Stimulated activated CD8-positive, alpha-beta memory T cell treated with anti-CD3 and anti-CD28 coated beads, Interleukin-15, amount 100 ng/mL, for 24 hours (primary cell): Measurements from ENCODE around the gene STARD9.
"Not testable (repeated sequence)": the region's sequence is repeated elsewhere in the genome, so short reads cannot be mapped to it uniquely, and the experiment has no call there.

Experiments used
- DNase-seq: peaks from one replicate; pipeline ENCODE4 v3.0.0-alpha.2; 2020; ENCODE audit warnings: low read depth

The STARD9 gene

GRCh38 chr15:42590619-42591237 lies 15.3 kb downstream of the STARD9 start:
- no peak for DNase-seq

GRCh38 chr15:42591238-42591934 lies 16.0 kb downstream of the STARD9 start:
- no peak for DNase-seq

GRCh38 chr15:42592716-42593115 lies 17.3 kb downstream of the STARD9 start:
- no peak for DNase-seq

GRCh38 chr15:42593143-42593542 lies 17.7 kb downstream of the STARD9 start:
- no peak for DNase-seq

- no peak for DNase-seq
Observed at GRCh38 chr15:42594095-42594494, 18.7 kb downstream of the STARD9 start.

GRCh38 chr15:42595626-42596240 lies 20.3 kb downstream of the STARD9 start:
- DNase-seq = no peak

GRCh38 chr15:42601316-42601715 lies 25.9 kb downstream of the STARD9 start:
- not testable (repeated sequence) for DNase-seq

GRCh38 chr15:42602501-42602900 lies 27.1 kb downstream of the STARD9 start:
- DNase-seq = no peak

- DNase-seq = no peak
Observed at GRCh38 chr15:42603978-42604377, 28.6 kb downstream of the STARD9 start.

- DNase-seq = no peak
Observed at GRCh38 chr15:42604894-42605744, 29.7 kb downstream of the STARD9 start.

- no peak for DNase-seq
Observed at GRCh38 chr15:42605796-42606195, 30.4 kb downstream of the STARD9 start.

- DNase-seq = no peak
Observed at GRCh38 chr15:42608110-42608531, 32.7 kb downstream of the STARD9 start.

GRCh38 chr15:42608752-42609488 lies 33.5 kb downstream of the STARD9 start:
- DNase-seq = no peak

- no peak for DNase-seq
Observed at GRCh38 chr15:42611532-42611931, 36.1 kb downstream of the STARD9 start.

- no peak for DNase-seq
Observed at GRCh38 chr15:42612367-42612912, 37.0 kb downstream of the STARD9 start.

- no peak for DNase-seq
Observed at GRCh38 chr15:42616107-42616506, 40.7 kb downstream of the STARD9 start.

GRCh38 chr15:42619656-42620371 lies 44.4 kb downstream of the STARD9 start:
- no peak for DNase-seq

- no peak for DNase-seq
Observed at GRCh38 chr15:42621386-42621785, 46.0 kb downstream of the STARD9 start.

GRCh38 chr15:42621996-42622925 lies 46.9 kb downstream of the STARD9 start:
- no peak for DNase-seq

- no peak for DNase-seq
Observed at GRCh38 chr15:42623951-42624350, 48.5 kb downstream of the STARD9 start.
